Measurements from ENCODE around the gene ABT1.

Gene ABT1

GRCh38 chr6:26578741-26579140, 18.0 kb upstream of the ABT1 start:
- no peak for DNase-seq (ENCODE audit: low read depth)

GRCh38 chr6:26581164-26581915, 15.4 kb upstream of the ABT1 start:
- no peak for TF ChIP-seq CTCF (IDR thresholded peaks at IDR 0.05; ENCODE audit: control insufficient read depth, insufficient read depth, low read depth, low read length, missing control alignments)
- no peak overlapping the region for H3K4me3 ChIP-seq (ENCODE audit: control insufficient read depth, low read depth, low read length)
- DNase-seq (ENCODE audit: low read depth) = no peak

More at GRCh38 chr6:26578741-26579140, 18.0 kb upstream of the ABT1 start:
- H3K4me3 ChIP-seq (ENCODE audit: control insufficient read depth, low read depth, low read length) = no peak overlapping the region
- no peak for TF ChIP-seq CTCF (IDR thresholded peaks at IDR 0.05; ENCODE audit: control insufficient read depth, insufficient read depth, low read depth, low read length, missing control alignments)

- TF ChIP-seq CTCF (IDR thresholded peaks at IDR 0.05; ENCODE audit: control insufficient read depth, insufficient read depth, low read depth, low read length, missing control alignments) = no peak
- no peak overlapping the region for H3K4me3 ChIP-seq (ENCODE audit: control insufficient read depth, low read depth, low read length)
- DNase-seq (ENCODE audit: low read depth) = no peak
Measured at GRCh38 chr6:26588965-26589364, 7.8 kb upstream of the ABT1 start.

GRCh38 chr6:26592649-26593048, 4.1 kb upstream of the ABT1 start:
- H3K4me3 ChIP-seq (ENCODE audit: control insufficient read depth, low read depth, low read length) = no peak overlapping the region
- DNase-seq (ENCODE audit: low read depth) = no peak
- no peak for TF ChIP-seq CTCF (IDR thresholded peaks at IDR 0.05; ENCODE audit: control insufficient read depth, insufficient read depth, low read depth, low read length, missing control alignments)

- DNase-seq (ENCODE audit: low read depth) = no peak
- TF ChIP-seq CTCF (IDR thresholded peaks at IDR 0.05; ENCODE audit: control insufficient read depth, insufficient read depth, low read depth, low read length, missing control alignments) = no peak
- H3K4me3 ChIP-seq (ENCODE audit: control insufficient read depth, low read depth, low read length) = no peak overlapping the region
Measured at GRCh38 chr6:26593278-26594130, 3.2 kb upstream of the ABT1 start.

GRCh38 chr6:26594131-26594498, 2.6 kb upstream of the ABT1 start:
- H3K4me3 ChIP-seq (ENCODE audit: control insufficient read depth, low read depth, low read length) = no peak overlapping the region
- TF ChIP-seq CTCF (IDR thresholded peaks at IDR 0.05; ENCODE audit: control insufficient read depth, insufficient read depth, low read depth, low read length, missing control alignments) = no peak
- DNase-seq (ENCODE audit: low read depth) = no peak

Measured in AG09309 (cell line).